ENCODE measurements around the gene GPD1L.

GRCh38 chr3:32078085-32078634 is 28.3 kb upstream of the GPD1L start:
- TF ChIP-seq RNF2 (conservative IDR thresholded peaks at IDR 0.05; ENCODE audit: low read depth) (no peak), EEA1 (CRISPR knock-in tag; IDR thresholded peaks at IDR 0.05; ENCODE audit: borderline replicate concordance) (no peak), DNMT3B (CRISPR knock-in tag; conservative IDR thresholded peaks at IDR 0.05) (no peak), SP5 (CRISPR knock-in tag; IDR thresholded peaks at IDR 0.05; ENCODE audit: borderline replicate concordance, low read depth) (no peak), EED (CRISPR knock-in tag; IDR thresholded peaks at IDR 0.05) (no peak), BRCA1 (CRISPR knock-in tag; IDR thresholded peaks at IDR 0.05) (no peak)
